ENCODE measurements around the gene EPB41L2.

The EPB41L2 gene

DNA sequence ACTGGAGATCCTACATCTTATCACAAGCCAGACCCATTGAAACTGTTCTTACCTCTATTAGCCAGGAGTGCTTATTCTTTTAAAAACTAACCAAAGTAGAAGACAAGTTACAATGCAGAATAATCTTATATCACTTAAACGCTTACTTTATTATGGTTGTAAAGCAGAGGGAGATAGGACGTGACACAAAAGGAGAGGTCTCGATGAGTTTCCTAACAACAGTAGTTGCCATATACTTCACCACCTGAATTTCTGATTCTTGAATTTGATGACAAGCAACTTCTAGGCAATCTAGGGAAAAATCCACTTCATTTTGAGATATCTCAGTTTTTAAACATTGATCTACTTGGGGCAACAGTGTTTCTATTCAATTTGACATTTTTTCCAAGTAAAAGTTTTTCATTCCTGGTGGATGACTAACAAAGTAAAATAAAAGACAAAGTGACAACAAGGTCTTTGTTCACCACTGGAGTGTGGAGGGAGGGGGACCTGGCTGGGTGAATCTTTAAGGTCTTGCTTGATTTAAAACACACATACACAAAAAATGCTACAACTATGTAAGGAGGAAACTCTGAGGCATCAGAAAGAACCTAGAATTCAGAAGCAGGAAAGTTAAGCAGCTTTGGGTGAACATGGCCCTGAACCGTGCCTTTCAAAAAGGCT lies 125.0 kb downstream of the EPB41L2 start:
- Histone ChIP-seq H3K4me1 (no peaks in the 10 kb centered on the region), H3K36me3 (no peaks in the 10 kb centered on the region)
- TF ChIP-seq, protein P1, sequence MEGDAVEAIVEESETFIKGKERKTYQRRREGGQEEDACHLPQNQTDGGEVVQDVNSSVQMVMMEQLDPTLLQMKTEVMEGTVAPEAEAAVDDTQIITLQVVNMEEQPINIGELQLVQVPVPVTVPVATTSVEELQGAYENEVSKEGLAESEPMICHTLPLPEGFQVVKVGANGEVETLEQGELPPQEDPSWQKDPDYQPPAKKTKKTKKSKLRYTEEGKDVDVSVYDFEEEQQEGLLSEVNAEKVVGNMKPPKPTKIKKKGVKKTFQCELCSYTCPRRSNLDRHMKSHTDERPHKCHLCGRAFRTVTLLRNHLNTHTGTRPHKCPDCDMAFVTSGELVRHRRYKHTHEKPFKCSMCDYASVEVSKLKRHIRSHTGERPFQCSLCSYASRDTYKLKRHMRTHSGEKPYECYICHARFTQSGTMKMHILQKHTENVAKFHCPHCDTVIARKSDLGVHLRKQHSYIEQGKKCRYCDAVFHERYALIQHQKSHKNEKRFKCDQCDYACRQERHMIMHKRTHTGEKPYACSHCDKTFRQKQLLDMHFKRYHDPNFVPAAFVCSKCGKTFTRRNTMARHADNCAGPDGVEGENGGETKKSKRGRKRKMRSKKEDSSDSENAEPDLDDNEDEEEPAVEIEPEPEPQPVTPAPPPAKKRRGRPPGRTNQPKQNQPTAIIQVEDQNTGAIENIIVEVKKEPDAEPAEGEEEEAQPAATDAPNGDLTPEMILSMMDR (IDR thresholded peaks at IDR 0.05; ENCODE audit: low read depth, low read length): no peak

DNA sequence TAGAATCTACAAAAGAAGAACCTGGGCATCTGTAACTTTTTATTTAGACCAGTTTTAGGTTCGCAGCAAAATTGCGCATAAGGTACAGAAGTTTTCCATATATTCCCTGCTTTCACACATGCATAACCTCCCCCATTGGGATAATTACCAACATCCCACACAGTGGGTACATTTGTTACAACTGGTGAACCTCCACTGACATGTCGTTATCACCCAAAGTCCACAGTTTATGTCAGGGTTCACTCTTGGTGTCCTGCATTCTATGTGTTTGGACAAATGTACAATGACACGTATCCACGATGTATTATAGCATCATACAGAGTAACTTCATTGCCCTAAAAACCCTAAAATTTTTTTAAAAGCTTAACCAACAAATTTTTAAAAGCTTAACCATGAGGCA lies 126.1 kb downstream of the EPB41L2 start:
- no peaks in the 10 kb centered on the region for H3K4me1 ChIP-seq
- TF ChIP-seq, protein P1 (IDR thresholded peaks at IDR 0.05; ENCODE audit: low read depth, low read length): no peak

More for the DNA sequence above, 125.0 kb downstream of the EPB41L2 start:
- Histone ChIP-seq H3K9me3 (no peaks in the 10 kb centered on the region), H3K4me3 (ENCODE audit: low read depth, low read length) (no peak overlapping the region), H3K27me3 (no peaks in the 10 kb centered on the region)
- DNase-seq: no peak

DNA sequence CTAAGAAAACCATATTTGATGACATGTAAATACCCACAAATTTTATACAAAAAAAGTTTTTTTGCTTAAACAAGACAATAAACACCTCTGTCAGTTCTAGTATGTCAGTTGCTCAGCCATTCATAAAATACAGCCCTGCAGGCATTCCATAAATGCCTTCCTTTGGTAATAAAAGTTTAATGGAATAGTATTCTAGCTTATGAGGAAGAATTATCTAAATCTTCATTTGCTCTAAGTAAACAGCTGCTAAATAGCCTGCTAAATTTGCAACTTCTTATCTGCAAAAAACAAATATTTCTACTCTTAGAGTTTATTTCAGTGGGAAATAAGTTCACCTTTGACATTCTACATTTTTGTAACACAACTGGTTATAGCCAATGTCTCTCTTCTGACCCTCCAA lies 127.1 kb downstream of the EPB41L2 start:
- Histone ChIP-seq H3K27me3 (no peaks in the 10 kb centered on the region), H3K4me3 (ENCODE audit: low read depth, low read length) (no peak overlapping the region), H3K9me3 (no peaks in the 10 kb centered on the region), H3K36me3 (no peaks in the 10 kb centered on the region), H3K4me1 (no peaks in the 10 kb centered on the region)
- DNase-seq: no peak
- TF ChIP-seq, protein P1 (IDR thresholded peaks at IDR 0.05; ENCODE audit: low read depth, low read length): no peak

More for the DNA sequence above, 126.1 kb downstream of the EPB41L2 start:
- DNase-seq: no peak
- H3K4me3 ChIP-seq (ENCODE audit: low read depth, low read length): no peak overlapping the region
- H3K9me3 ChIP-seq: no peaks in the 10 kb centered on the region
- no peaks in the 10 kb centered on the region for H3K36me3 ChIP-seq
- no peaks in the 10 kb centered on the region for H3K27me3 ChIP-seq

DNA sequence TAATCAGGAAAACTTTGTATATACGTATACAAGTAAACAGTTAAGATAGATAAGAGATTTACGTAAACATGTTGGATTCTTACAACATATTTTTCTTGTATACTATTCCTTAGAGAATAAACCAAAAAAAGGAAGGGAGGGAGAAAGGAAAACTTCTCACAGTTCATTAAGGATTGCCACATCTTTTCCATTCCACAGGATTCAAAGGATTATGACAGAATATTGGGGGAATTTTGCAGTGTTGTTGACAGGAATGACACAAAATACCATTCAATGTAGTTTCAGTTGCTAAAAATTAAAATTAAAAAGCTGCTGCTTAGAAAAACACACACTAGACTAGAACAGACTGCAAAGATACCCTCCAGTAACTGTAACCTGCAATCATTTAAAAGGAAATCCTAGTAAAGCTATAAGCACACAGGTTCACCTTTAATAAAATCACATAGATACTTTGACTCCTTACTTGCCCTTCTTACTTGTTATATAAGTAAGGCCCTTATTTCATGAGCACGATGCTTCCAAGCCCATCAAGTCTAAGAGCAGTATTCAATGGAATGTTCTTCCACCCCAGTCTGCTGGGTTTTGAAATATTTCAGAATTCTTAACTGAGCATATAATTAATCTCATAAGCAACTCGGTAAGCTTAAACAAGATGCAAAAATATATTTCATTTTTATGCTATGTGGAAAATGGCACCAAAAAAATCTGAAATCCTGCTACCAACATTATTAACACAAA lies 128.0 kb downstream of the EPB41L2 start:
- TF ChIP-seq, protein P1 (IDR thresholded peaks at IDR 0.05; ENCODE audit: low read depth, low read length): no peak
- H3K4me3 ChIP-seq (ENCODE audit: low read depth, low read length): no peak overlapping the region

DNA sequence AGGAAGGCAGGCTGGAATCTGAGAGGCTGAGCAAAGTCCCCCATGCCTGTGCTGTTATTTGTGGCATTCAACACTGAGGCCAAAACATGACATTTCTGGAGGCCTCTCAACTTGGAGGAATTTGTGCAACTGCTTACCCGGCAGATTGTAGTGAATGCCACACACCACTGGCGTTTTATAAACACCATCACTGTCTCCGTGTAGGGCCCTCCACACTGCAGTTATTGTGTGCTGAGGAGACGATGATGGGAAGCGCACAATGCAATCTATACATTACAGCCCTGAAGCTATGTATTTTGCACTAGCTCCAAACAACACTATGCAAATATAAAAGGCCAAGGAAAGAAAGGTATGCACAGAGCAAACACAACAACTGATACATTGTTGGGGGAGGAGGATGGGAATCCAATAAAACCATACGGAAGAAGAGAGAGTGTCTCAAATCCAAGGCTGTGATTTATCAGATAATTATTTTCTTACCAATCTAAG lies 129.3 kb downstream of the EPB41L2 start:
- no peaks in the 10 kb centered on the region for H3K36me3 ChIP-seq
- no peak overlapping the region for H3K4me3 ChIP-seq (ENCODE audit: low read depth, low read length)
- TF ChIP-seq, protein P1 (IDR thresholded peaks at IDR 0.05; ENCODE audit: low read depth, low read length): no peak
- no peak for DNase-seq
- no peaks in the 10 kb centered on the region for H3K27me3 ChIP-seq
- H3K9me3 ChIP-seq: no peaks in the 10 kb centered on the region
- H3K4me1 ChIP-seq: no peaks in the 10 kb centered on the region

More for the DNA sequence above, 128.0 kb downstream of the EPB41L2 start:
- Histone ChIP-seq H3K36me3 (no peaks in the 10 kb centered on the region), H3K9me3 (no peaks in the 10 kb centered on the region), H3K4me1 (no peaks in the 10 kb centered on the region), H3K27me3 (no peaks in the 10 kb centered on the region)
- DNase-seq: no peak

DNA sequence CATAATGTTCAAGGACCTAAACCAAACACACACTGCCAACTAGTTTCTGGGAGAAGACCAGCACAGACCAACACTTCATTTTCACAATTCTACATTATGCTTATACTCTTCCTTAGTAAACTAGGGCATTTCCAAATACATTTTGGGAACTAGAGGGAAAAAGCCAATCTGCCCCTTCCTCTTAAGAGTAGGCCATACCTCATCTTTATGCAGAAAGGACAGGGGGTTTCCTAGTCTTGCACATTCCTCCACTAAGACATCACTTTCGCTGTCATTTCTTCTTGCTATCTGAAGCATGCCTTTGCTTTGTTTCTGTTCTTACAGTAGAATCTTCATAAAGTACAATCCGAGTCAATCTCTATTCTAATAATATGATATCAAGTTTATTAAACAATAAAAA lies 130.1 kb downstream of the EPB41L2 start:
- H3K36me3 ChIP-seq: no peaks in the 10 kb centered on the region
- no peaks in the 10 kb centered on the region for H3K27me3 ChIP-seq
- no peak for DNase-seq
- no peak overlapping the region for H3K4me3 ChIP-seq (ENCODE audit: low read depth, low read length)
- TF ChIP-seq, protein P1 (IDR thresholded peaks at IDR 0.05; ENCODE audit: low read depth, low read length): no peak
- no peaks in the 10 kb centered on the region for H3K4me1 ChIP-seq
- H3K9me3 ChIP-seq: no peaks in the 10 kb centered on the region

All from BE2C (cell line).